T1000 (cell line): ENCODE measurements around the gene MAP4K5.
"Not testable (repeated sequence)": the region's sequence is repeated elsewhere in the genome, so short reads cannot be mapped to it uniquely, and the experiment has no call there.

ENCODE experiments used
- DNase-seq: peaks from one replicate; lab custom pipeline; 2025; ENCODE audit warnings: mixed read lengths; lab: John Stamatoyannopoulos, UW

The MAP4K5 gene

GRCh38 chr14:50531595-50532501 is 521 bp downstream of the MAP4K5 start:
- DNase-seq = peak; percentile 26

- no peak for DNase-seq
Measured at GRCh38 chr14:50530794-50531365, 1.5 kb downstream of the MAP4K5 start.

- DNase-seq = no peak
Measured at GRCh38 chr14:50530358-50530757, 2.0 kb downstream of the MAP4K5 start.

- DNase-seq = no peak
Measured at GRCh38 chr14:50529288-50530179, 2.8 kb downstream of the MAP4K5 start.

- no peak for DNase-seq
Measured at GRCh38 chr14:50528000-50528399, 4.4 kb downstream of the MAP4K5 start.

GRCh38 chr14:50524731-50525515 is 7.4 kb downstream of the MAP4K5 start:
- no peak for DNase-seq

GRCh38 chr14:50524060-50524459 is 8.3 kb downstream of the MAP4K5 start:
- DNase-seq = no peak

GRCh38 chr14:50523271-50524041 is 8.9 kb downstream of the MAP4K5 start:
- DNase-seq = no peak

- no peak for DNase-seq
Measured at GRCh38 chr14:50521912-50522341, 10.4 kb downstream of the MAP4K5 start.

GRCh38 chr14:50520947-50521815 is 11.2 kb downstream of the MAP4K5 start:
- peak; percentile 29 for DNase-seq

- no peak for DNase-seq
Measured at GRCh38 chr14:50516091-50516490, 16.3 kb downstream of the MAP4K5 start.

- no peak for DNase-seq
Measured at GRCh38 chr14:50512463-50512862, 19.9 kb downstream of the MAP4K5 start.

- no peak for DNase-seq
Measured at GRCh38 chr14:50510157-50510556, 22.2 kb downstream of the MAP4K5 start.

GRCh38 chr14:50507078-50507477 is 25.3 kb downstream of the MAP4K5 start:
- DNase-seq = not testable (repeated sequence)

- no peak for DNase-seq
Measured at GRCh38 chr14:50501642-50502041, 30.7 kb downstream of the MAP4K5 start.

- no peak for DNase-seq
Measured at GRCh38 chr14:50497351-50497750, 35.0 kb downstream of the MAP4K5 start.

- DNase-seq = no peak
Measured at GRCh38 chr14:50489851-50490250, 42.5 kb downstream of the MAP4K5 start.

- DNase-seq = no peak
Measured at GRCh38 chr14:50488521-50488920, 43.8 kb downstream of the MAP4K5 start.

- DNase-seq = no peak
Measured at GRCh38 chr14:50479041-50479440, 53.3 kb downstream of the MAP4K5 start.

GRCh38 chr14:50477760-50478159 is 54.6 kb downstream of the MAP4K5 start:
- DNase-seq = no peak
